GM18502 (cell line): ENCODE data around the gene TTLL10.

Experiments used
- ATAC-seq: cut with Tn5 transposase; IDR thresholded peaks from one replicate; pipeline ENCODE4 v1.9.1; 2021; ENCODE audit warnings: mild to moderate bottlenecking; ENCODE audit not compliant: unreplicated experiment, poor library complexity

TTLL10 gene

GRCh38 chr1:1157033-1157365 lies 16.7 kb upstream of the TTLL10 start:
- ATAC-seq: no peak

- peak; percentile 67 for ATAC-seq
These were observed 16.2 kb upstream of the TTLL10 start for GRCh38 chr1:1157426-1157913.

GRCh38 chr1:1157914-1158710 lies 15.6 kb upstream of the TTLL10 start:
- ATAC-seq: peak; percentile 50

- no peak for ATAC-seq
These were observed 13.3 kb upstream of the TTLL10 start for GRCh38 chr1:1160281-1160930.

- no peak for ATAC-seq
These were observed 12.5 kb upstream of the TTLL10 start for GRCh38 chr1:1161078-1161682.

- ATAC-seq: no peak
These were observed 12.0 kb upstream of the TTLL10 start for GRCh38 chr1:1161683-1162079.

GRCh38 chr1:1162597-1163537 lies 10.8 kb upstream of the TTLL10 start:
- no peak for ATAC-seq

- ATAC-seq: no peak
These were observed 10.1 kb upstream of the TTLL10 start for GRCh38 chr1:1163538-1164070.

GRCh38 chr1:1164361-1164700 lies 9.3 kb upstream of the TTLL10 start:
- no peak for ATAC-seq

GRCh38 chr1:1164701-1165451 lies 8.8 kb upstream of the TTLL10 start:
- no peak for ATAC-seq

GRCh38 chr1:1165485-1165884 lies 8.2 kb upstream of the TTLL10 start:
- ATAC-seq: no peak

GRCh38 chr1:1165900-1166421 lies 7.7 kb upstream of the TTLL10 start:
- ATAC-seq: no peak

- no peak for ATAC-seq
These were observed 6.9 kb upstream of the TTLL10 start for GRCh38 chr1:1166642-1167397.

- no peak for ATAC-seq
These were observed 6.3 kb upstream of the TTLL10 start for GRCh38 chr1:1167398-1167821.

GRCh38 chr1:1167841-1168450 lies 5.7 kb upstream of the TTLL10 start:
- ATAC-seq: no peak

- ATAC-seq: no peak
These were observed 4.9 kb upstream of the TTLL10 start for GRCh38 chr1:1168451-1169411.
